Measurements from ENCODE around the gene NFX1.

GRCh38 chr9:33354651-33355211, 64.4 kb downstream of the NFX1 start:
- TF ChIP-seq CTCF (IDR thresholded peaks at IDR 0.05) (no peak), POLR2AphosphoS5 (IDR thresholded peaks at IDR 0.05; ENCODE audit: insufficient read depth in 1 of 2, low read depth in 1 of 2) (no peak)

All from vagina (tissue), 2 donors.